Sigmoid colon (tissue), 7 donors: ENCODE measurements around the gene ASAP3. TPM values are rescaled to one million over a fixed set of nuclear protein-coding genes. Genes with fewer than 3 reads are reported as not detected.

Experiments used
- DNase-seq: peaks from one replicate; pipeline ENCODE4 v3.0.0-alpha.2; 2019
- H3K27ac ChIP-seq, 4 donors: fragments of 200-600 bp; sonication (generic); one replicate each; pipeline ENCODE4 v1.5.1; 2016 to 2019; ENCODE audit warnings: mild to moderate bottlenecking in 1 of 4
- H3K27me3 ChIP-seq, 3 donors: fragments of 200-600 bp; sonication (generic); one replicate each; pipeline ENCODE4 v1.5.1; 2019; ENCODE audit warnings: mild to moderate bottlenecking in 1 of 3
- H3K36me3 ChIP-seq, 4 donors: fragments of 200-600 bp; sonication (generic); one replicate each; pipeline ENCODE4 v1.5.1; 2016 to 2019
- H3K4me1 ChIP-seq, 4 donors: fragments of 200-600 bp; sonication (generic); one replicate each; pipeline ENCODE4 v1.5.1; 2017 to 2019
- H3K4me3 ChIP-seq, 4 donors: fragments of 200-600 bp; sonication (generic); one replicate each; pipeline ENCODE4 v1.5.1; 2017 to 2019; ENCODE audit warnings: mild to moderate bottlenecking in 2 of 4, moderate library complexity in 1 of 4
- H3K9me3 ChIP-seq, 4 donors: fragments of 200-600 bp in 3 of 4; sonication (generic) in 3 of 4; one replicate each; pipeline versions ENCODE4 v1.5.1 to v1.6.1; 2013 to 2019
- CTCF ChIP-seq, 4 experiments: fragments of 450-650 bp in 3 of 4; fragments of 200-600 bp in 1 of 4; IDR thresholded peaks; one replicate each; pipeline ENCODE4 v1.5.1; 2016 to 2019; ENCODE audit warnings: antibody characterized with exemption in 4 of 4, mild to moderate bottlenecking in 3 of 4, moderate library complexity in 2 of 4
- EP300 ChIP-seq, 4 donors: sonication (generic); formaldehyde crosslinking; IDR thresholded peaks; one replicate each; pipeline ENCODE4 v1.6.1; 2017; ENCODE audit warnings: antibody characterized with exemption in 4 of 4
- POLR2A ChIP-seq, 2 donors: fragments of 450-650 bp; IDR thresholded peaks; one replicate each; pipeline ENCODE4 v1.6.1; 2016; ENCODE audit warnings: antibody characterized with exemption in 2 of 2, mild to moderate bottlenecking in 2 of 2, moderate library complexity in 2 of 2
- POLR2AphosphoS5 ChIP-seq, 4 donors: sonication (generic); formaldehyde crosslinking; IDR thresholded peaks; one replicate each; pipeline ENCODE4 v1.6.1; 2017; ENCODE audit warnings: antibody characterized with exemption in 4 of 4
- WGBS, 2 donors: extraction: QIAGEN DNeasy Blood & Tissue Kit; methylation state at CpG; one replicate each; pipeline ENCODE4 v1.1.7; 2013; 5-methylcytosine and 5-hydroxymethylcytosine counted together
- intact Hi-C: fragments of 100-400 bp; cut with DNase I; formaldehyde crosslinking; loops from one replicate; pipeline ENCODE4 v1.15.1; 2023
- polyA plus RNA-seq, 3 donors: library from polyadenylated mRNA; stranded (reverse); fragments of 200-250 nt; gene quantifications; one replicate each; pipeline ENCODE4 v1.2.3, GENCODE V29; 2013
- total RNA-seq, 4 donors: library from RNA; depleted of rRNA; stranded (reverse); fragments of >200 nt; gene quantifications; one replicate each; pipeline ENCODE4 v1.1.0, GENCODE V29; 2016
- donor health status: healthy with polysubstance abuse.
- donor health status: Bipolar disorder and iron deficiency.
- donor health status: healthy.

The ASAP3 gene
- total and polyA plus RNA-seq, 7 donors, result 20.6 to 51.0 (median 22.5) TPM

GRCh38 chr1:23434260-23434775 lies 49.7 kb downstream of the ASAP3 start:
- intact Hi-C loops, result no loop called here
- no peaks in the 10 kb centered on the region for H3K27me3 ChIP-seq
- no peak overlapping the region for H3K4me3 ChIP-seq
- H3K4me1 ChIP-seq, result no peaks in the 10 kb centered on the region
- peaks cover 5 to 89% (median 47%) of the 10 kb centered on the region in 4 donors for H3K36me3 ChIP-seq
- DNase-seq, result no peak
- no peaks in the 10 kb centered on the region for H3K9me3 ChIP-seq
- H3K27ac ChIP-seq, result no peak overlapping the region
- TF ChIP-seq POLR2AphosphoS5 (IDR thresholded peaks at IDR 0.05) (no peak), EP300 (IDR thresholded peaks at IDR 0.05) (no peak), POLR2A (IDR thresholded peaks at IDR 0.05) (no peak)
- WGBS, 2 donors, result 89 to 90% methylated on average over 7 of the region's 7 CpGs

GRCh38 chr1:23433122-23433521 lies 50.9 kb downstream of the ASAP3 start:
- H3K27ac ChIP-seq, result no peak overlapping the region
- H3K4me1 ChIP-seq, result no peaks in the 10 kb centered on the region
- WGBS, 2 donors, result 95 to 96% methylated on average over 10 of the region's 10 CpGs
- intact Hi-C loops, result no loop called here
- no peak for DNase-seq
- TF ChIP-seq EP300 (IDR thresholded peaks at IDR 0.05) (no peak), POLR2AphosphoS5 (IDR thresholded peaks at IDR 0.05) (no peak), POLR2A (IDR thresholded peaks at IDR 0.05) (no peak), CTCF (IDR thresholded peaks at IDR 0.05) (no peak)
- H3K4me3 ChIP-seq, result no peak overlapping the region
- H3K27me3 ChIP-seq, result no peaks in the 10 kb centered on the region
- no peaks in the 10 kb centered on the region for H3K9me3 ChIP-seq
- peaks cover 5 to 91% (median 43%) of the 10 kb centered on the region in 4 donors for H3K36me3 ChIP-seq

- H3K4me3 ChIP-seq, result no peak overlapping the region
- H3K27me3 ChIP-seq, result no peaks in the 10 kb centered on the region
- no peak overlapping the region for H3K27ac ChIP-seq
- H3K4me1 ChIP-seq, result no peaks in the 10 kb centered on the region
- intact Hi-C loops, result no loop called here
- no peaks in the 10 kb centered on the region for H3K9me3 ChIP-seq
- no peak for TF ChIP-seq POLR2A (IDR thresholded peaks at IDR 0.05)
- no peak for TF ChIP-seq CTCF (IDR thresholded peaks at IDR 0.05)
- TF ChIP-seq EP300 (IDR thresholded peaks at IDR 0.05), result no peak
- no peak for TF ChIP-seq POLR2AphosphoS5 (IDR thresholded peaks at IDR 0.05)
- peaks cover 5 to 83% (median 38%) of the 10 kb centered on the region in 4 donors for H3K36me3 ChIP-seq
- DNase-seq, result no peak
- WGBS, 2 donors, result 94 to 96% methylated on average over 5 of the region's 5 CpGs
Observed at GRCh38 chr1:23431431-23431830, 52.5 kb downstream of the ASAP3 start.

GRCh38 chr1:23430803-23431202 lies 53.2 kb downstream of the ASAP3 start:
- peaks cover 5 to 76% (median 35%) of the 10 kb centered on the region in 4 donors for H3K36me3 ChIP-seq
- H3K9me3 ChIP-seq, result no peaks in the 10 kb centered on the region
- TF ChIP-seq POLR2AphosphoS5 (IDR thresholded peaks at IDR 0.05) (no peak), EP300 (IDR thresholded peaks at IDR 0.05) (no peak), CTCF (IDR thresholded peaks at IDR 0.05) (no peak), POLR2A (IDR thresholded peaks at IDR 0.05) (no peak)
- no peak overlapping the region for H3K27ac ChIP-seq
- no peaks in the 10 kb centered on the region for H3K27me3 ChIP-seq
- no peak overlapping the region for H3K4me3 ChIP-seq
- no peaks in the 10 kb centered on the region for H3K4me1 ChIP-seq
- WGBS, 2 donors, result 95 to 96% methylated on average over 12 of the region's 12 CpGs
- intact Hi-C loops, result no loop called here
- no peak for DNase-seq

GRCh38 chr1:23428136-23428905 lies 55.7 kb downstream of the ASAP3 start:
- no peak overlapping the region for H3K27ac ChIP-seq
- intact Hi-C loops, result no loop called here
- 88 to 93% methylated on average over 2 of the region's 2 CpGs for WGBS, 2 donors

More at GRCh38 chr1:23428136-23428905, 55.7 kb downstream of the ASAP3 start:
- Histone ChIP-seq H3K36me3 (peaks cover 0 to 55% (median 19%) of the 10 kb centered on the region in 4 donors), H3K9me3 (no peaks in the 10 kb centered on the region), H3K27me3 (no peaks in the 10 kb centered on the region), H3K4me3 (no peak overlapping the region), H3K4me1 (peaks cover 0 to 21% (median 11%) of the 10 kb centered on the region in 4 donors)
- no peak for TF ChIP-seq EP300 (IDR thresholded peaks at IDR 0.05)
- no peak for TF ChIP-seq POLR2A (IDR thresholded peaks at IDR 0.05)
- no peak for TF ChIP-seq CTCF (IDR thresholded peaks at IDR 0.05)
- TF ChIP-seq POLR2AphosphoS5 (IDR thresholded peaks at IDR 0.05), result no peak
- no peak for DNase-seq
